ENCODE data around the gene CD27.
A peak's percentile ranks its signal among the peaks of the same experiment; 100 is the strongest.
"Not testable (repeated sequence)": the region's sequence is repeated elsewhere in the genome, so short reads cannot be mapped to it uniquely, and the experiment has no call there.

CD27 gene

GRCh38 chr12:6476489-6476888, 31.7 kb downstream of the CD27 start:
- no peak overlapping the region for H3K4me3 ChIP-seq (ENCODE audit: control insufficient read depth, low read depth, low read length)
- DNase-seq (ENCODE audit: low read depth), result peak; percentile 67
- no peak for TF ChIP-seq CTCF (conservative IDR thresholded peaks at IDR 0.05; ENCODE audit: control insufficient read depth, insufficient read depth, low read depth, low read length)

- not testable (repeated sequence) for DNase-seq (ENCODE audit: low read depth); H3K4me3 ChIP-seq (ENCODE audit: control insufficient read depth, low read depth, low read length)
Observed at GRCh38 chr12:6477601-6478377, 33.0 kb downstream of the CD27 start.

- no peak overlapping the region for H3K4me3 ChIP-seq (ENCODE audit: control insufficient read depth, low read depth, low read length)
- TF ChIP-seq CTCF (conservative IDR thresholded peaks at IDR 0.05; ENCODE audit: control insufficient read depth, insufficient read depth, low read depth, low read length), result no peak
- peak; percentile 44 for DNase-seq (ENCODE audit: low read depth)
Observed at GRCh38 chr12:6478416-6478815, 33.7 kb downstream of the CD27 start.

- H3K4me3 ChIP-seq (ENCODE audit: control insufficient read depth, low read depth, low read length), result no peak overlapping the region
- DNase-seq (ENCODE audit: low read depth), result no peak
- no peak for TF ChIP-seq CTCF (conservative IDR thresholded peaks at IDR 0.05; ENCODE audit: control insufficient read depth, insufficient read depth, low read depth, low read length)
Observed at GRCh38 chr12:6488240-6488639, 43.5 kb downstream of the CD27 start.

GRCh38 chr12:6489449-6489848, 44.7 kb downstream of the CD27 start:
- no peak for TF ChIP-seq CTCF (conservative IDR thresholded peaks at IDR 0.05; ENCODE audit: control insufficient read depth, insufficient read depth, low read depth, low read length)
- H3K4me3 ChIP-seq (ENCODE audit: control insufficient read depth, low read depth, low read length), result no peak overlapping the region
- DNase-seq (ENCODE audit: low read depth), result peak; percentile 12

GRCh38 chr12:6490673-6491072, 45.9 kb downstream of the CD27 start:
- not testable (repeated sequence) for H3K4me3 ChIP-seq (ENCODE audit: control insufficient read depth, low read depth, low read length); DNase-seq (ENCODE audit: low read depth)

GRCh38 chr12:6492838-6493496, 48.2 kb downstream of the CD27 start, which contains the start of gene MRPL51:
MRPL51 (minus strand) TSS chr12:6493262; CDS start chr12:6493136, 126 bp downstream.
- DNase-seq (ENCODE audit: low read depth), result peak; percentile 89
- TF ChIP-seq CTCF (conservative IDR thresholded peaks at IDR 0.05; ENCODE audit: control insufficient read depth, insufficient read depth, low read depth, low read length), result no peak
- peak within 1 kb of the TSS; percentile 95 for H3K4me3 ChIP-seq (ENCODE audit: control insufficient read depth, low read depth, low read length)
